Smooth muscle cell (in vitro differentiated cells): ENCODE results near the gene TIMM17B. TPM values are rescaled to one million over a fixed set of nuclear protein-coding genes. Genes with fewer than 3 reads are reported as not detected.

ENCODE experiments used
- DNase-seq: peaks from one replicate; lab custom pipeline; 2025; ENCODE audit not compliant: unreplicated experiment; lab: John Stamatoyannopoulos, UW
- H2AFZ ChIP-seq: fragments of 200-600 bp; sonication (generic); 2 replicates; pipeline ENCODE4 v1.6.0; 2016; ENCODE audit warnings: antibody characterized with exemption, low read depth, mild to moderate bottlenecking
- H3F3A ChIP-seq: fragments of 200-600 bp; sonication (generic); 2 replicates; pipeline ENCODE4 v1.6.0; 2017; ENCODE audit warnings: antibody characterized with exemption, low read depth
- H3K27ac ChIP-seq: fragments of 200-600 bp; sonication (generic); 2 replicates; pipeline ENCODE4 v1.5.1; 2016; ENCODE audit warnings: low read depth, mild to moderate bottlenecking
- H3K27me3 ChIP-seq: fragments of 200-600 bp; sonication (generic); 2 replicates; pipeline ENCODE4 v1.6.1; 2016; ENCODE audit warnings: low read depth, mild to moderate bottlenecking
- H3K36me3 ChIP-seq: fragments of 200-600 bp; sonication (generic); 2 replicates; pipeline ENCODE4 v1.5.1; 2016; ENCODE audit warnings: low read depth
- H3K4me1 ChIP-seq: fragments of 200-600 bp; sonication (generic); 2 replicates; pipeline ENCODE4 v1.5.1; 2016; ENCODE audit warnings: low read depth
- H3K4me2 ChIP-seq: fragments of 200-600 bp; sonication (generic); 2 replicates; pipeline ENCODE4 v1.6.0; 2016; ENCODE audit warnings: mild to moderate bottlenecking
- H3K4me3 ChIP-seq: fragments of 200-600 bp; sonication (generic); 2 replicates; pipeline ENCODE4 v1.5.1; 2016; ENCODE audit warnings: mild to moderate bottlenecking
- H3K79me2 ChIP-seq: fragments of 200-600 bp; sonication (generic); 2 replicates; pipeline ENCODE4 v1.6.0; 2016; ENCODE audit warnings: low read depth, mild to moderate bottlenecking
- H3K9ac ChIP-seq: fragments of 200-600 bp; sonication (generic); 2 replicates; pipeline ENCODE4 v1.6.0; 2016; ENCODE audit warnings: low read depth
- H3K9me3 ChIP-seq: fragments of 200-600 bp; sonication (generic); replicated peaks from 2 replicates; pipeline ENCODE4 v1.5.1; 2016; ENCODE audit warnings: low read depth
- H4K20me1 ChIP-seq: fragments of 200-600 bp; sonication (generic); 2 replicates; pipeline ENCODE4 v1.6.0; 2016; ENCODE audit warnings: low read depth
- WGBS: methylation state at CpG from one replicate; pipeline ENCODE4 v1.1.7; 2016; ENCODE audit warnings: low lambda C conversion rate; 5-methylcytosine and 5-hydroxymethylcytosine counted together
- polyA plus RNA-seq: library from polyadenylated mRNA; unstranded; fragments of >200 nt; fragmentation: Nextera tagmentation; extraction: Ambion mirVana; gene quantifications from 2 replicates; pipeline ENCODE4 v1.2.1, GENCODE V29; 2016
- total RNA-seq: library from RNA; depleted of rRNA; stranded (reverse); fragments of >200 nt; gene quantifications from 2 replicates; pipeline ENCODE4 v1.2.3, GENCODE V29; 2014
- TF ChIP-seq, protein P1 (sequence below): fragments of 200-600 bp; sonication (generic); IDR thresholded peaks from 2 replicates; pipeline ENCODE4 v1.5.1; 2017; ENCODE audit warnings: borderline replicate concordance, mild to moderate bottlenecking, antibody characterized with exemption; ENCODE audit not compliant: insufficient read depth, poor library complexity, severe bottlenecking

Gene TIMM17B
- total and polyA plus RNA-seq, 2 experiments from 2014 or later: 78.8 to 141 TPM

DNA sequence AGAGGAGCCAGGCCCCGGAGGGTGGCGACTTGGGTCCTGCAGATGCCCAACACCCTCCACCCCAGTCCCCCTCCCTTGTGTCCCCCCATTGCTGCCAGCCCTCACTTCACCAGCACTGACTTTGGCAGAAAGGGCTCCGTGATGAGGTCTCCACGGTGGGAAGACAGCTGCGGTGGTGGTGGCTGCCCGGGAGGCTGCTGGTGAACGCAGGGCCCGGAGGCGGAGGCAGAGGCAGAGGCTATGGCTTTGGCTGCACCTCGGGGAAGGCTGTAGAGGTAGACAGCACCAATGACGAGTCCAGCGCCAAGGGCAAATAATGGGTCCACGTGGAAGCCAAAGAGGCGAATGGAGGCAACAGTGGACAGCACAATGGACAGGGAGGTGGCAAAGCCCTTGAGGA, 7.1 kb upstream of the TIMM17B start:
- no peak overlapping the region for H3K27ac ChIP-seq
- H4K20me1 ChIP-seq: peaks cover 49% of the 10 kb centered on the region
- no peak overlapping the region for H3K4me3 ChIP-seq
- H3K9me3 ChIP-seq: no peaks in the 10 kb centered on the region
- H3K9ac ChIP-seq: no peak overlapping the region
- no peak for DNase-seq
- H3K27me3 ChIP-seq: no peaks in the 10 kb centered on the region
- no peak overlapping the region for H2AFZ ChIP-seq
- H3K36me3 ChIP-seq: no peaks in the 10 kb centered on the region
- TF ChIP-seq, protein P1, sequence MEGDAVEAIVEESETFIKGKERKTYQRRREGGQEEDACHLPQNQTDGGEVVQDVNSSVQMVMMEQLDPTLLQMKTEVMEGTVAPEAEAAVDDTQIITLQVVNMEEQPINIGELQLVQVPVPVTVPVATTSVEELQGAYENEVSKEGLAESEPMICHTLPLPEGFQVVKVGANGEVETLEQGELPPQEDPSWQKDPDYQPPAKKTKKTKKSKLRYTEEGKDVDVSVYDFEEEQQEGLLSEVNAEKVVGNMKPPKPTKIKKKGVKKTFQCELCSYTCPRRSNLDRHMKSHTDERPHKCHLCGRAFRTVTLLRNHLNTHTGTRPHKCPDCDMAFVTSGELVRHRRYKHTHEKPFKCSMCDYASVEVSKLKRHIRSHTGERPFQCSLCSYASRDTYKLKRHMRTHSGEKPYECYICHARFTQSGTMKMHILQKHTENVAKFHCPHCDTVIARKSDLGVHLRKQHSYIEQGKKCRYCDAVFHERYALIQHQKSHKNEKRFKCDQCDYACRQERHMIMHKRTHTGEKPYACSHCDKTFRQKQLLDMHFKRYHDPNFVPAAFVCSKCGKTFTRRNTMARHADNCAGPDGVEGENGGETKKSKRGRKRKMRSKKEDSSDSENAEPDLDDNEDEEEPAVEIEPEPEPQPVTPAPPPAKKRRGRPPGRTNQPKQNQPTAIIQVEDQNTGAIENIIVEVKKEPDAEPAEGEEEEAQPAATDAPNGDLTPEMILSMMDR: no peak
- no peaks in the 10 kb centered on the region for H3F3A ChIP-seq
- H3K4me2 ChIP-seq: no peak overlapping the region
- WGBS: 89% methylated on average over 12 of the region's 14 CpGs
- peaks cover 14% of the 10 kb centered on the region for H3K79me2 ChIP-seq
- H3K4me1 ChIP-seq: no peaks in the 10 kb centered on the region

DNA sequence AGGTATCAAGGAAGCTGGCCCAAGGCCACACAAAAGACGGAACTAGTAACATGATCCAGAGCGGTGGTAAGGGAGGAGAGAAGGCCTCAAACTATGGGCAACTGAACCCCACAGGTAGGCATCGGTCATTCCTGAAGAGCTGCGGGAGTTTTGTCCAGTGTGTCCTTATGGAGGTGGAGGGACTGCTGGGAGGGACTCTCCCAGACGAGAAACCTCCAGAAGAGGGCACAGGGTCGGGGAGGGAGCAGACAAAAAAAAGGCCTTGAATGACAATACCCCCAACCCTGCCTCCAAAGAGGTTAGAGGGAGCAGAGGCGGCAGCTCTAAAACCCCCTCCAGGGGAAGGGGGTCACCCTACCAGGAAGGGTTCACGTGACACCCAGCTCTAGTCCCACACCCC, 6.6 kb upstream of the TIMM17B start:
- Histone ChIP-seq H3K4me3 (no peak overlapping the region), H3K4me1 (no peaks in the 10 kb centered on the region), H3K9ac (no peak overlapping the region), H3K36me3 (no peaks in the 10 kb centered on the region), H3K9me3 (no peaks in the 10 kb centered on the region), H3K27me3 (no peaks in the 10 kb centered on the region), H3K27ac (no peak overlapping the region), H3K79me2 (peaks cover 13% of the 10 kb centered on the region), H4K20me1 (peaks cover 48% of the 10 kb centered on the region), H3F3A (no peaks in the 10 kb centered on the region), H3K4me2 (no peak overlapping the region), H2AFZ (no peak overlapping the region)
- no peak for DNase-seq
- TF ChIP-seq, protein P1: no peak
- WGBS: 88% methylated on average over 8 of the region's 8 CpGs

DNA sequence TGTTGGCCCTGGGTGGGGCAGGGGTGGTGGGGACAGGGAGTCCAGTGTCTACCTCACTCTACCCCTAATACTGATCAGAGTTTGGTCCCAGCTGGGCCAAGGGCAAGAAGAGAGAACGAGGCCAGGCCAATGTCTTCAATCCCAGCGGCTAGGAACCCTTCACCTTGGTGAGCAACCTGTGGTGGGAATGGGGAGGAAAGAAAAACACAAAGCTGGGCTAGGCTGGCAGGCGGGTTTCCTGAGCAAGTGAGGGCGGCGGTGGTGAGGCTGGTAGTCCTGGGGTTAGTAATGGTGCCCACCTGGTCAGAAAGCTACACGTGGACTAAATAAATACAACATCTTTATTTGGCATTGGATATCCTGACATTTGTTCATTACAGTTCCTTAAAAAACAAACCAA, 5.7 kb upstream of the TIMM17B start:
- Histone ChIP-seq H3K4me1 (no peaks in the 10 kb centered on the region), H3K4me3 (no peak overlapping the region), H2AFZ (no peak overlapping the region), H3K27me3 (no peaks in the 10 kb centered on the region), H3K9me3 (no peaks in the 10 kb centered on the region), H3F3A (no peaks in the 10 kb centered on the region), H4K20me1 (peaks cover 43% of the 10 kb centered on the region), H3K27ac (no peak overlapping the region), H3K9ac (no peak overlapping the region), H3K4me2 (no peak overlapping the region), H3K36me3 (no peaks in the 10 kb centered on the region), H3K79me2 (peaks cover 7% of the 10 kb centered on the region)
- TF ChIP-seq, protein P1: no peak
- no peak for DNase-seq
- WGBS: 85% methylated on average over 6 of the region's 6 CpGs

DNA sequence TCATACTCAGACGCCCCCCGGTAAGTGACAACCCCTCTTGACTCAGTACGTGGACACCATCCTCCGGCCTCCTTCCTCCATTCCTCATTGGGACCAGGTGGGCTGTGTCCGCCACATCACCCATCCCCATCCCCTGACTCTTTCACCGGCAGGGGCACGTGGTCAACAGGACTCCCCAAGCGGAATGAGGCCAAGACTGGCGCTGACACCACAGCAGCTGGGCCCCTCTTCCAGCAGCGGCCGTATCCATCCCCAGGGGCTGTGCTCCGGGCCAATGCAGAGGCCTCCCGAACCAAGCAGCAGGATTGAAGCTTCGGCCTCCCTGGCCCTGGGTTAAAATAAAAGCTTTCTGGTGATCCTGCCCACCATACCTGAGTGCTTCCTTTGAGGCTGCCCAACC, 5.2 kb upstream of the TIMM17B start:
- TF ChIP-seq, protein P1: no peak
- Histone ChIP-seq H3K4me2 (no peak overlapping the region), H3K4me1 (no peaks in the 10 kb centered on the region), H3K9me3 (no peaks in the 10 kb centered on the region), H3K36me3 (no peaks in the 10 kb centered on the region), H3F3A (no peaks in the 10 kb centered on the region), H3K79me2 (peaks cover 7% of the 10 kb centered on the region), H3K27me3 (no peaks in the 10 kb centered on the region), H3K9ac (no peak overlapping the region), H2AFZ (no peak overlapping the region), H3K4me3 (no peak overlapping the region), H3K27ac (no peak overlapping the region), H4K20me1 (peaks cover 43% of the 10 kb centered on the region)
- 92% methylated on average over 14 of the region's 14 CpGs for WGBS
- no peak for DNase-seq
